HCT116 (cell line): Measurements from ENCODE around the gene FXYD2. TPM values are rescaled to one million over a fixed set of nuclear protein-coding genes. Genes with fewer than 3 reads are reported as not detected.

ENCODE experiments used
- ATAC-seq: fragments of 200-7000 bp; cut with Tn5 transposase; 2 replicates; pipeline ENCODE4 v1.9.1; 2020; ENCODE audit warnings: mild to moderate bottlenecking, moderate library complexity
- BruUV-seq: library from RNA; stranded (reverse); fragments of 400-500 nt; replicated peaks from 2 replicates; lab custom pipeline; 2021; lab: Mats Ljungman, UMichigan
- CTCF ChIA-PET: fragments of 300-600 bp; sonication (Branson Sonifier 250); formaldehyde crosslinking; loops from one replicate; lab custom pipeline; 2021; ENCODE audit warnings: antibody characterized with exemption; lab: Charles Lee
- POLR2A ChIA-PET: fragments of 300-600, 350-600 bp; sonication (Branson Sonifier 250); formaldehyde crosslinking; loops from one replicate; lab custom pipeline; 2021; ENCODE audit warnings: antibody characterized with exemption; lab: Charles Lee
- RAD21 ChIA-PET, 2 experiments: fragments of 300-600 bp; sonication (Branson Sonifier 250); formaldehyde crosslinking; loops; one replicate each; lab custom pipeline; 2023; ENCODE audit warnings: low total read pairs in 2 of 2; ENCODE audit not compliant: uncharacterized antibody in 2 of 2, unreplicated experiment in 2 of 2, low non-redundant PET in 1 of 2; lab: Charles Lee
- DNase-seq: peaks from one replicate; pipeline ENCODE4 v3.0.0-alpha.2; 2010; ENCODE audit warnings: low read depth, low spot score
- H2AFZ ChIP-seq: fragments of 200-600 bp; shearing (Covaris generic), sonication (generic); 2 replicates; pipeline ENCODE4 v1.6.1; 2017; ENCODE audit warnings: low read depth, mixed run types, mixed read lengths, antibody characterized with exemption, low read length; ENCODE audit not compliant: poor library complexity, severe bottlenecking
- H3K27ac ChIP-seq: 2 replicates; pipeline ENCODE4 v1.5.1; 2012; ENCODE audit warnings: low read depth, low read length
- H3K27me3 ChIP-seq: fragments of 200-600 bp; sonication (generic); 2 replicates; pipeline ENCODE4 v1.6.1; 2016; ENCODE audit warnings: mixed run types, low read length, mixed read lengths; ENCODE audit not compliant: insufficient read depth
- H3K36me3 ChIP-seq, 2 experiments: fragments of 200-500 bp in 1 of 2; fragments of 200-600 bp in 1 of 2; sonication (Bioruptor generic) in 1 of 2; sonication (generic) in 1 of 2; 2 replicates each; pipeline versions ENCODE4 v1.5.1 to v1.6.1; 2014 to 2016; ENCODE audit warnings: low read length in 2 of 2, inconsistent platforms in 1 of 2, mixed read lengths in 1 of 2, mixed run types in 1 of 2; ENCODE audit not compliant: insufficient read depth in 2 of 2, control insufficient read depth in 1 of 2
- H3K4me1 ChIP-seq, 2 experiments: fragments of 200-600 bp in 1 of 2; sonication (generic) in 1 of 2; 2 replicates each; pipeline versions ENCODE4 v1.5.1 to v1.6.1; 2012 to 2017; ENCODE audit warnings: low read length in 2 of 2, inconsistent platforms in 1 of 2, mild to moderate bottlenecking in 1 of 2, mixed read lengths in 1 of 2, mixed run types in 1 of 2, moderate library complexity in 1 of 2; ENCODE audit not compliant: insufficient read depth in 2 of 2, control insufficient read depth in 1 of 2
- H3K4me2 ChIP-seq: fragments of 200-600 bp; sonication (generic); 2 replicates; pipeline ENCODE4 v1.6.1; 2017; ENCODE audit warnings: mixed run types, low read length, mixed read lengths
- H3K4me3 ChIP-seq, 2 experiments: fragments of 200-600 bp in 1 of 2; sonication (generic) in 1 of 2; replicated peaks in 1 of 2; 2 replicates each; pipeline ENCODE4 v1.5.1; 2011 to 2016; ENCODE audit warnings: low read length in 2 of 2, control low read depth in 1 of 2, low read depth in 1 of 2, mild to moderate bottlenecking in 1 of 2, mixed read lengths in 1 of 2, mixed run types in 1 of 2
- H3K79me2 ChIP-seq: fragments of 200-600 bp; sonication (generic); 2 replicates; pipeline ENCODE4 v1.6.1; 2017; ENCODE audit warnings: mild to moderate bottlenecking, mixed run types, low read length, moderate library complexity, mixed read lengths; ENCODE audit not compliant: insufficient read depth
- H3K9ac ChIP-seq: fragments of 200-600 bp; sonication (generic); 2 replicates; pipeline ENCODE4 v1.6.1; 2016; ENCODE audit warnings: low read length, mixed read lengths
- H3K9me2 ChIP-seq: fragments of 200-600 bp; sonication (generic), shearing (Covaris generic); 2 replicates; pipeline ENCODE4 v1.6.1; 2017; ENCODE audit warnings: mixed run types, mild to moderate bottlenecking, moderate library complexity; ENCODE audit not compliant: insufficient read depth
- H3K9me3 ChIP-seq, 2 experiments: fragments of 200-500 bp in 1 of 2; fragments of 200-600 bp in 1 of 2; sonication (Bioruptor generic) in 1 of 2; sonication (generic) in 1 of 2; 2 replicates each; pipeline ENCODE4 v1.6.1; 2014 to 2017; ENCODE audit warnings: low read length in 2 of 2, mixed read lengths in 2 of 2, inconsistent platforms in 1 of 2, low read depth in 1 of 2, mild to moderate bottlenecking in 1 of 2, mixed run types in 1 of 2, moderate library complexity in 1 of 2; ENCODE audit not compliant: control insufficient read depth in 1 of 2, insufficient read depth in 1 of 2
- H4K20me1 ChIP-seq: fragments of 200-600 bp; sonication (generic), shearing (Covaris generic); 2 replicates; pipeline ENCODE4 v1.6.1; 2017; ENCODE audit warnings: mixed run types, mild to moderate bottlenecking, moderate library complexity; ENCODE audit not compliant: insufficient read depth
- CBX3 ChIP-seq: IDR thresholded peaks from 2 replicates; pipeline ENCODE4 v1.6.1; 2012; ENCODE audit warnings: low read depth
- CEBPB ChIP-seq: IDR thresholded peaks from 2 replicates; pipeline ENCODE4 v1.6.1; 2012; ENCODE audit warnings: low read depth
- CTCF ChIP-seq, 3 experiments: fragments of 200-600 bp in 1 of 3; sonication (generic) in 1 of 3; IDR thresholded peaks in 2 of 3; conservative IDR thresholded peaks in 1 of 3; 2 replicates each; pipeline ENCODE4 v1.5.1; 2012 to 2017; ENCODE audit warnings: low read depth in 2 of 3, low read length in 2 of 3, antibody characterized with exemption in 1 of 3, borderline replicate concordance in 1 of 3, control low read depth in 1 of 3, mild to moderate bottlenecking in 1 of 3, mixed read lengths in 1 of 3, mixed run types in 1 of 3, moderate library complexity in 1 of 3; ENCODE audit not compliant: insufficient read depth in 1 of 3
- EGR1 ChIP-seq: IDR thresholded peaks from 2 replicates; pipeline ENCODE4 v1.6.1; 2012; ENCODE audit warnings: low read depth
- ELF1 ChIP-seq: IDR thresholded peaks from 2 replicates; pipeline ENCODE4 v1.6.1; 2012; ENCODE audit warnings: low read depth, borderline replicate concordance
- EZH2 ChIP-seq: fragments of 200-600 bp; sonication (generic); IDR thresholded peaks from 2 replicates; pipeline ENCODE4 v1.6.1; 2017; ENCODE audit warnings: antibody characterized with exemption, mixed run types
- FOSL1 ChIP-seq: IDR thresholded peaks from 2 replicates; pipeline ENCODE4 v1.6.1; 2012; ENCODE audit warnings: low read depth
- JUND ChIP-seq: IDR thresholded peaks from 2 replicates; pipeline ENCODE4 v1.6.1; 2012
- SIN3A ChIP-seq: IDR thresholded peaks from 2 replicates; pipeline ENCODE4 v1.6.1; 2012; ENCODE audit warnings: low read depth
- SP1 ChIP-seq: IDR thresholded peaks from 2 replicates; pipeline ENCODE4 v1.6.1; 2012; ENCODE audit warnings: low read depth
- TCF7L2 ChIP-seq: IDR thresholded peaks from 2 replicates; pipeline ENCODE4 v1.7.0; 2011; ENCODE audit warnings: borderline replicate concordance, inconsistent platforms; ENCODE audit not compliant: insufficient read depth, insufficient read length; ENCODE audit errors: extremely low read depth
- YY1 ChIP-seq: IDR thresholded peaks from 2 replicates; pipeline ENCODE4 v1.6.1; 2011; ENCODE audit warnings: low read length, low read depth, moderate library complexity, mild to moderate bottlenecking; ENCODE audit not compliant: insufficient replicate concordance; ENCODE audit errors: extremely low read depth
- ZFX ChIP-seq: fragments of 450-650 bp; IDR thresholded peaks from 2 replicates; pipeline ENCODE4 v1.6.1; 2017
- ZNF274 ChIP-seq: fragments of 200-500 bp; sonication (Bioruptor generic); IDR thresholded peaks from 2 replicates; pipeline ENCODE4 v1.6.1; 2014; ENCODE audit warnings: mild to moderate bottlenecking, low read depth, low read length, inconsistent platforms
- intact Hi-C: fragments of 100-400 bp; cut with micrococcal nuclease; formaldehyde crosslinking; loops from 2 replicates; pipeline ENCODE4 v1.10.0; 2022
- total RNA-seq: library from RNA; stranded (reverse); gene quantifications from one replicate; pipeline ENCODE4 v1.2.1, GENCODE V29; 2021; ENCODE audit not compliant: unreplicated experiment
- TF ChIP-seq, protein P1 (sequence below): IDR thresholded peaks from 2 replicates; pipeline ENCODE4 v1.6.1; 2011; ENCODE audit warnings: mild to moderate bottlenecking, low read length, moderate library complexity; ENCODE audit not compliant: insufficient replicate concordance; ENCODE audit errors: extremely low read depth
- TF ChIP-seq, protein P2 (sequence below): IDR thresholded peaks from 2 replicates; pipeline ENCODE4 v1.6.1; 2012

The FXYD2 gene
- total RNA-seq, 1 experiment from 2014 or later = 0.52 TPM

DNA sequence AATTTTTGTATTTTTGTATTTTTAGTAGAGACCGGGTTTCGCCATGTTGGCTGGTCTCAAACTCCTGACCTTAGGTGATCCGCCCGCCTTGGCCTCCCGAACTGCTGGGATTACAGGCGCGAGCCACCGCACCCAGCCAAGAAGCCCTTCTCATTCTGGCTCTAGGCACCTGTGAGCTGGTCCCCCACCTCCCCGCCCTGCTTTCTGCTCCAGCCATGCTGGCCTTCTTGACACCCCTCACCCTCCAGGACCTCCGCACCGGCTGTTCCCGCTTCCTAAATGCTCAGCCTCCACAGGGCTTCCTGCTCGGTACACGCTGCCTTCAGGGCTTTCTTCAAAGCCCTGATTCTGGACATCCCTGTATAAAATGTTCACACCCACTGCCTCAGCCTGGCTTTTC lies 5.5 kb upstream of the FXYD2 start:
- no peak overlapping the region for H3K9ac ChIP-seq
- POLR2A ChIA-PET = no interaction called here
- CTCF ChIA-PET = no interaction called here
- intact Hi-C loops = no loop called here
- RAD21 ChIA-PET = no interaction called here
- H3K27me3 ChIP-seq = no peaks in the 10 kb centered on the region
- no peaks in the 10 kb centered on the region for H3K36me3 ChIP-seq
- no peak overlapping the region for H3K4me2 ChIP-seq
- ATAC-seq = no peak
- no peaks in the 10 kb centered on the region for H3K9me2 ChIP-seq
- no peaks in the 10 kb centered on the region for H4K20me1 ChIP-seq
- no peaks in the 10 kb centered on the region for H3K79me2 ChIP-seq
- TF ChIP-seq CBX3 = no peak
- TF ChIP-seq EGR1 = no peak
- TF ChIP-seq ZNF274 = no peak
- no peak for TF ChIP-seq FOSL1
- TF ChIP-seq CTCF (IDR thresholded peaks at IDR 0.05 in 2 of 3, conservative IDR thresholded peaks at IDR 0.05 in 1 of 3; ENCODE audit: borderline replicate concordance in 1 of 3, insufficient read depth in 1 of 3, low read depth in 2 of 3, low read length in 2 of 3) = no peak
- no peak for TF ChIP-seq YY1
- no peak for TF ChIP-seq TCF7L2
- no peak for TF ChIP-seq CEBPB
- no peak for TF ChIP-seq EZH2
- TF ChIP-seq SP1 = no peak
- no peak for TF ChIP-seq ELF1
- TF ChIP-seq ZFX = no peak
- no peak for TF ChIP-seq JUND
- no peak for TF ChIP-seq SIN3A
- TF ChIP-seq, protein P1, sequence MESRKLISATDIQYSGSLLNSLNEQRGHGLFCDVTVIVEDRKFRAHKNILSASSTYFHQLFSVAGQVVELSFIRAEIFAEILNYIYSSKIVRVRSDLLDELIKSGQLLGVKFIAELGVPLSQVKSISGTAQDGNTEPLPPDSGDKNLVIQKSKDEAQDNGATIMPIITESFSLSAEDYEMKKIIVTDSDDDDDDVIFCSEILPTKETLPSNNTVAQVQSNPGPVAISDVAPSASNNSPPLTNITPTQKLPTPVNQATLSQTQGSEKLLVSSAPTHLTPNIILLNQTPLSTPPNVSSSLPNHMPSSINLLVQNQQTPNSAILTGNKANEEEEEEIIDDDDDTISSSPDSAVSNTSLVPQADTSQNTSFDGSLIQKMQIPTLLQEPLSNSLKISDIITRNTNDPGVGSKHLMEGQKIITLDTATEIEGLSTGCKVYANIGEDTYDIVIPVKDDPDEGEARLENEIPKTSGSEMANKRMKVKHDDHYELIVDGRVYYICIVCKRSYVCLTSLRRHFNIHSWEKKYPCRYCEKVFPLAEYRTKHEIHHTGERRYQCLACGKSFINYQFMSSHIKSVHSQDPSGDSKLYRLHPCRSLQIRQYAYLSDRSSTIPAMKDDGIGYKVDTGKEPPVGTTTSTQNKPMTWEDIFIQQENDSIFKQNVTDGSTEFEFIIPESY = no peak
- TF ChIP-seq, protein P2, sequence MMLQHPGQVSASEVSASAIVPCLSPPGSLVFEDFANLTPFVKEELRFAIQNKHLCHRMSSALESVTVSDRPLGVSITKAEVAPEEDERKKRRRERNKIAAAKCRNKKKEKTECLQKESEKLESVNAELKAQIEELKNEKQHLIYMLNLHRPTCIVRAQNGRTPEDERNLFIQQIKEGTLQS = no peak
- TF ChIP-seq, all 23 proteins: peak for 0
- H3K4me1 ChIP-seq = peaks cover 9 to 20% of the 10 kb centered on the region in 2 experiments
- H3K27ac ChIP-seq = no peak overlapping the region
- H3K4me3 ChIP-seq = no peak overlapping the region
- no peak overlapping the region for H2AFZ ChIP-seq
- DNase-seq = no peak
- BruUV-seq = no TSS peak
- H3K9me3 ChIP-seq = no peaks in the 10 kb centered on the region
